Measurements from ENCODE around the gene PPP1R8. TPM values are rescaled to one million over a fixed set of nuclear protein-coding genes. Genes with fewer than 3 reads are reported as not detected.
A peak's percentile ranks its signal among the peaks of the same experiment; 100 is the strongest.
"Not testable (repeated sequence)": the region's sequence is repeated elsewhere in the genome, so short reads cannot be mapped to it uniquely, and the experiment has no call there.

The PPP1R8 gene
- polyA plus RNA-seq (ENCODE audit: low read depth in 6 of 6) = 10 to 100 TPM; 25.8 to 40.9 (median 37.8) TPM

DNA sequence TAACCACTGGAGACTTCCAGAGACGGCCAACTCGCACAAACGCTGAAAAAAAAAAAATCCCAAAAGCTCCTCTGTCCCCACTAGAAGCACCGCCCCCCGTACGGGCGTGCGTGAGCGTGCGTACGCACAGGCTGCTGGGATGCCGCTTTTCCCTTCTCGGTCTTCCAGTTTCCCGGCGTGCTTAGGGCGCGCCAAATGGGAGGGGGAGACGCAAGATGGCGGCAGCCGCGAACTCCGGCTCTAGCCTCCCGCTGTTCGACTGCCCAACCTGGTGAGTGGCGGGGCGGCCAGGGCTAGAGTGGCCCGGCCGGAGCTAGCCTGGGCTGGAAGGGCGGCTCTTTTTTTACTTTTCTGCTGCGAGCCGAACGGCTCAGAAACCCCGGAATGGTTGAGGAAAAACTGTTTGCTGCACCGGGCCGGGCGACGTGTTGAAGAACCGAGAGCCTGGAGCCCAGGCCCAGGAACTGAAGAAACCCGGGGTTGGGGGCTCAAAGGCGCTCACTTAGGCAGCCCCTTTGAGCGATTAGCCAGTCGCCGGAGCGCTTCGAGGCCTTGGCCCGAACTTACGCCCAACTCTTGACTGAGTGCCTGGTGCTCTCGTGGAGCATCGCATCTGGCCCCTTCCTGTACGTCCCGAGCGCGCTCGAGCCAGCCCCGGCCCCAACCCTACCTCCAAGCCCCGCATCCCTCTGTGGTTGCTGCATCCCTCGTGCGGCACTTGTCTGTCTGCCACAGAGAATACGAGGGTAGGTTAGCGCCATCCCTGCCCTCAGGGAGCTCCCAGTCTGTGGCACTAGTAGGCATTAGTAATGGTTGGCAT, at the start of gene PPP1R8:
Gene PPP1R8, plus strand, starts transcription at position 162 of the 820 bp plus-strand sequence. Its CDS starts 54 bp downstream, at position 216.
- ATAC-seq (ENCODE audit: low read depth in 2 of 2) = peak; percentile 98 to 99
- H3K36me3 Mint-ChIP-seq = no peaks in the 10 kb centered on the region
- peak within 1 kb of the TSS; percentile 81 to 96 (median 94) for H3K27ac Mint-ChIP-seq
- H3K4me1 Mint-ChIP-seq = peaks cover 13 to 36% (median 35%) of the 10 kb centered on the region in 3 donors
- DNase-seq = peak; percentile 86
- H3K4me3 Mint-ChIP-seq = peak within 1 kb of the TSS; percentile 92 to 97 (median 96)
- H3K9me3 Mint-ChIP-seq = no peaks in the 10 kb centered on the region
- no peaks in the 10 kb centered on the region for H3K27me3 Mint-ChIP-seq

- DNase-seq (no peak), ATAC-seq (ENCODE audit: low read depth in 2 of 2) (no peak)
- Mint-ChIP-seq H3K4me3 (no peak overlapping the region), H3K36me3 (no peaks in the 10 kb centered on the region), H3K4me1 (peaks cover 19 to 29% (median 25%) of the 10 kb centered on the region in 3 donors), H3K27me3 (no peaks in the 10 kb centered on the region), H3K27ac (no peak overlapping the region), H3K9me3 (no peaks in the 10 kb centered on the region)
These were observed 47.6 kb upstream of the PPP1R8 start for GRCh38 chr1:27782950-27783349.

DNA sequence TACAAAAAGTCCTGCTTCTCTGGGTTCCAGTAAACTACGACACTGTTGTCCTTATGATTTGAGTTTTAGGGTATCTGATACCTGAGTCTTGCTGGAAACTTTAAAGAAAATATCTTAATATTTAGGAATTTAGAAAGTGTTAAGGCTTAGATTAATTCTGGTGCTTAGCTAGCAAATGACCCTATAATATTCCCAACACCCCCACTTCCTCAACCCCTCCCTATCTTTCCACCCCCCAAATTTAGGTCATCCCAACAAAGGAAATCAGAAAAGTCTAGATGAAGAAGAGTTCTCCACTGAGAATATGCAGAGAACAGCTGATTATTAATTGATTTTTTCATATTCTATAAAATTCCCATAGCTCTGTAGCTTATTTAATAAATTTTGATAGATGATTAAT, 45.9 kb upstream of the PPP1R8 start:
- H3K27me3 Mint-ChIP-seq = no peaks in the 10 kb centered on the region
- H3K9me3 Mint-ChIP-seq = no peaks in the 10 kb centered on the region
- H3K36me3 Mint-ChIP-seq = peaks cover 0 to 3% of the 10 kb centered on the region in 2 donors
- DNase-seq = no peak
- peaks cover 12 to 34% (median 21%) of the 10 kb centered on the region in 3 donors for H3K4me1 Mint-ChIP-seq
- peak overlapping the region in 1 of 6 donors; percentile 34 for H3K27ac Mint-ChIP-seq
- H3K4me3 Mint-ChIP-seq = no peak overlapping the region
- no peak for ATAC-seq (ENCODE audit: low read depth in 2 of 2)

DNA sequence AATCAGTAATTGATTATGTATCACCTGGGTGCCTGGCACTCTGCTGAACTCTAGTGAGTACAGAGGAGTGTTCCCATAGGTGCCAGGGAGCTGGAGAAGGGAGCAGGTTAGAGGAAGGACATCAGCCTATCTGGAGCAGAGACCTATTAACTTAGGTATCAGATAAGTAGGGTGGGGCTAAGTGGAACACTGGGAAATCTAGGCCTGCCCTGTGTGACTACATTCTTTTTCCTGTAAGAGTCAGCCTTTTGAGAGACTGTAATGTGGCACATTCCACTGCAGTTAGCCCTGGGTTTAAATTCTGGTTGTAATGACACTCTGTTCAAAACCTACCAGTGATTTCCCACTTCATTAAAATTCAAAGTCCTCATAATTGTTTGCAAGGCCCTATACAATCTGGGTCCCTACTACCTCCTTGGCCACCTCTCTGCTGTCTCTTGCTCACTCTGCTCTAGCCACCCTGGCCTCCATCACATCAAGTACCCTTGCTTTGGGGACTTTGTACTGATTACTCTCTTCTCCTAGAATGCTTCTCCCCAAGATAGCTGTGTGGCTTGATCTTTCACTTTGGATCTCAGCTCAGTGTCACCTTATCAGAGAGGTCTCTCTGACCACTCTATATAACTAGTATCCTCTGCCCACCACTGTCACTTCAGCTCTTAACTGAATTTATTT, 44.7 kb upstream of the PPP1R8 start:
- H3K9me3 Mint-ChIP-seq = no peaks in the 10 kb centered on the region
- no peak overlapping the region for H3K4me3 Mint-ChIP-seq
- no peak for DNase-seq
- ATAC-seq (ENCODE audit: low read depth in 2 of 2) = no peak
- peaks cover 12 to 34% (median 17%) of the 10 kb centered on the region in 3 donors for H3K4me1 Mint-ChIP-seq
- H3K27me3 Mint-ChIP-seq = no peaks in the 10 kb centered on the region
- peaks cover 0 to 9% of the 10 kb centered on the region in 2 donors for H3K36me3 Mint-ChIP-seq
- H3K27ac Mint-ChIP-seq = peak overlapping the region; percentile 4 to 73 (median 52)

DNA sequence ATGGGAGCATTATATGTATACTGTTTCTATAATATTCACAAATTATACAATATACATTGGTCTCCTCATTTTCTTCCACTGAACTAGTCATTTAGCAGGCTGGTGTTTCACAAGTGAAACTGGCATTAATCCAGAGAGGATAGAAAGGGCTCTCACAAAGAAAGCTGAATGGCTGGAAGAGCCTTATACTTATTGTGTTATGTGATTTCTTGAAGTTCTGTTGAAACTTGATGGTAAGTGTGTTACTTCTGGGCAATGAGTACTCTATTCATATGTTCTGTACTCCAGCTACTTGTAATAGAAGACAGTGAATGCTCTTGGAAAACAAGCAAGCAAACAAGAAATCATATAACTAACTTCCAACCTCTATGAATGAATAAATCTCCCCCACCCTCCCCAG, 42.7 kb upstream of the PPP1R8 start:
- H3K9me3 Mint-ChIP-seq = no peaks in the 10 kb centered on the region
- peaks cover 8 to 24% (median 13%) of the 10 kb centered on the region in 3 donors for H3K4me1 Mint-ChIP-seq
- no peaks in the 10 kb centered on the region for H3K27me3 Mint-ChIP-seq
- no peak overlapping the region for H3K4me3 Mint-ChIP-seq
- DNase-seq (no peak), ATAC-seq (ENCODE audit: low read depth in 2 of 2) (no peak)
- peak overlapping the region in 2 of 6 donors; percentile 30 to 41 for H3K27ac Mint-ChIP-seq
- H3K36me3 Mint-ChIP-seq = peaks cover 0 to 9% of the 10 kb centered on the region in 2 donors

GRCh38 chr1:27789540-27790041, 41.0 kb upstream of the PPP1R8 start:
- H3K27me3 Mint-ChIP-seq = no peaks in the 10 kb centered on the region
- no peak for ATAC-seq (ENCODE audit: low read depth in 2 of 2)
- peaks cover 0 to 19% of the 10 kb centered on the region in 2 donors for H3K36me3 Mint-ChIP-seq
- peaks cover 7 to 19% (median 13%) of the 10 kb centered on the region in 3 donors for H3K4me1 Mint-ChIP-seq
- peak overlapping the region in 1 of 6 donors; percentile 41 for H3K27ac Mint-ChIP-seq
- DNase-seq = no peak
- no peaks in the 10 kb centered on the region for H3K9me3 Mint-ChIP-seq
- H3K4me3 Mint-ChIP-seq = no peak overlapping the region

DNA sequence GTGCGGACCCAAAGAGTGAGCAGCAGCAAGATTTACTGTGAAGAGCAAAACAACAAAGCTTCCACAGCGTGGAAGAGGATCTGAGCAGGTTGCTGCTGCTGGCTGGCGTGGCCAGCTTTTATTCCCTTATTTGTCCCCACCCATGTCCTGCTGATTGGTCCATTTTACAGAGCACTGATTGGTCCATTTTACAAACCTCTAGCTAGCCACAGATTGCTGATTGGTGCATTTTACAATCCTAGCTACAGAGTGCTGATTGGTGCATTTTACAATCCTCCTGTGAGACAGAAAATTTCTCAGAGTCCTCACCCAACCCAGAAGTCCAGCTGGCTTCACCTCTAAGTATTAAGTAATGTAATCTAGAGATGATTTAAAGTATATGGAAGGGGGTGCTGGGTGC, 40.3 kb upstream of the PPP1R8 start:
- H3K9me3 Mint-ChIP-seq; DNase-seq; H3K27me3 Mint-ChIP-seq; H3K4me3 Mint-ChIP-seq; ATAC-seq (ENCODE audit: low read depth in 2 of 2): not testable (repeated sequence)
- peak overlapping the region in 1 of 6 donors; percentile 15 for H3K27ac Mint-ChIP-seq
- peaks cover 0 to 19% of the 10 kb centered on the region in 2 donors for H3K36me3 Mint-ChIP-seq
- peaks cover 7 to 19% (median 9%) of the 10 kb centered on the region in 3 donors for H3K4me1 Mint-ChIP-seq

- no peaks in the 10 kb centered on the region for H3K9me3 Mint-ChIP-seq
- no peak overlapping the region for H3K4me3 Mint-ChIP-seq
- peaks cover 0 to 4% (median 0%) of the 10 kb centered on the region in 3 donors for H3K4me1 Mint-ChIP-seq
- no peak for ATAC-seq (ENCODE audit: low read depth in 2 of 2)
- peaks cover 21 to 37% of the 10 kb centered on the region in 2 donors for H3K36me3 Mint-ChIP-seq
- H3K27ac Mint-ChIP-seq = no peak overlapping the region
- no peak for DNase-seq
- H3K27me3 Mint-ChIP-seq = no peaks in the 10 kb centered on the region
These were observed 35.0 kb upstream of the PPP1R8 start for GRCh38 chr1:27795601-27796000.

DNA sequence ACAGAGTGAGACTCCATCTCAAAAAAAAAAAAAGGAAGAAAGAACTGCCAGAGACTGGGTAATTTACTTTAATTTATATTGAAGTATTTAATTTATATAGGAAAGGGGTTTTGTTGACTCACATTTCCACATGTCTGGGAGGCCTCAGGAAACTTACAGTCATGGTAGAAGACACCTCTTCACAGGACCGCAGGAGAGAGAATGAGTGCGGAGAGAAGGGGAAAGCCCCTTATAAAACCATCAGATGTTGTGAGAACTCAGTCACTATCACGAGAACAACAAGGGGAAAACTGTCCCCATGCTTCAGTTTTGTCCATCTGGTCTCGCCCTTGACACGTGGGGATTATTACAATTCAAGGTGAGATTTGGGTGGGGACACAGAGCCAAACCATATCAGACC, 25.8 kb upstream of the PPP1R8 start:
- no peak for DNase-seq
- Mint-ChIP-seq H3K36me3 (peaks cover 19 to 22% of the 10 kb centered on the region in 2 donors), H3K4me3 (no peak overlapping the region), H3K27ac (no peak overlapping the region), H3K9me3 (no peaks in the 10 kb centered on the region), H3K27me3 (no peaks in the 10 kb centered on the region), H3K4me1 (peaks cover 0 to 2% (median 0%) of the 10 kb centered on the region in 3 donors)
- ATAC-seq (ENCODE audit: low read depth in 2 of 2) = no peak

DNA sequence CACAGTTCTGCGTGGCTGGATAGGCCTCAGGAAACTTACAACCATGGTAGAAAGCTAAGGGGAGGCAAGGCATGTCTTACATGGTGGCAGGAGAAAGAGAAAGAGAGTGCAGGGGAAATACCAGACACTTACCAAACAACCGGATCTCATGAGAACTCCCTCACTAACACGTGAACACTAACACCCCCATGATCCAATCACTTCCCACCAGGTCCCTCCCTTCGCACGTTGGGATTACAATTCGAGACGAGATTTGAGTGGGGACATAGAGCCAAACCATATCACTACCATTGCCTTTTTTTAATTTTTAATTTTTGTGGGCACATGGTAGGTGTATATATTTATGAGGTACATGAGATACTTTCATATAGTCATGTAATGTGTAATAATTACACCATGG, 23.8 kb upstream of the PPP1R8 start:
- ATAC-seq (ENCODE audit: low read depth in 2 of 2) (no peak), DNase-seq (no peak)
- no peaks in the 10 kb centered on the region for H3K9me3 Mint-ChIP-seq
- peaks cover 19% of the 10 kb centered on the region in 2 donors for H3K36me3 Mint-ChIP-seq
- no peaks in the 10 kb centered on the region for H3K27me3 Mint-ChIP-seq
- no peak overlapping the region for H3K4me3 Mint-ChIP-seq
- no peak overlapping the region for H3K27ac Mint-ChIP-seq
- peaks cover 0 to 2% (median 0%) of the 10 kb centered on the region in 3 donors for H3K4me1 Mint-ChIP-seq

GRCh38 chr1:27807385-27807784, 23.2 kb upstream of the PPP1R8 start:
- Mint-ChIP-seq H3K27ac (no peak overlapping the region), H3K9me3 (no peaks in the 10 kb centered on the region), H3K36me3 (peaks cover 14 to 19% of the 10 kb centered on the region in 2 donors), H3K27me3 (no peaks in the 10 kb centered on the region), H3K4me1 (no peaks in the 10 kb centered on the region), H3K4me3 (no peak overlapping the region)
- no peak for DNase-seq
- no peak for ATAC-seq (ENCODE audit: low read depth in 2 of 2)

- ATAC-seq (ENCODE audit: low read depth in 2 of 2); H3K27me3 Mint-ChIP-seq; H3K4me1 Mint-ChIP-seq; H3K4me3 Mint-ChIP-seq; H3K27ac Mint-ChIP-seq; DNase-seq; H3K9me3 Mint-ChIP-seq: not testable (repeated sequence)
- peaks cover 7 to 15% of the 10 kb centered on the region in 2 donors for H3K36me3 Mint-ChIP-seq
These were observed 22.5 kb upstream of the PPP1R8 start for GRCh38 chr1:27808131-27808530.

- DNase-seq (no peak), ATAC-seq (ENCODE audit: low read depth in 2 of 2) (no peak)
- H3K27me3 Mint-ChIP-seq = no peaks in the 10 kb centered on the region
- H3K9me3 Mint-ChIP-seq = no peaks in the 10 kb centered on the region
- peaks cover 0 to 10% of the 10 kb centered on the region in 2 donors for H3K36me3 Mint-ChIP-seq
- no peak overlapping the region for H3K4me3 Mint-ChIP-seq
- peak overlapping the region in 1 of 6 donors; percentile 42 for H3K27ac Mint-ChIP-seq
- H3K4me1 Mint-ChIP-seq = no peaks in the 10 kb centered on the region
These were observed 20.7 kb upstream of the PPP1R8 start for GRCh38 chr1:27809883-27810282.

Measured in naive B cell (primary cell).